GM12874 (cell line): Measurements from ENCODE around the gene HDAC10.

Experiments
- TF ChIP-seq, protein P1 (sequence below): IDR thresholded peaks from 2 replicates; pipeline ENCODE4 v1.5.1; 2011; ENCODE audit warnings: low read depth, mild to moderate bottlenecking, control low read depth, low read length, moderate library complexity; ENCODE audit not compliant: insufficient read depth

HDAC10 gene

DNA sequence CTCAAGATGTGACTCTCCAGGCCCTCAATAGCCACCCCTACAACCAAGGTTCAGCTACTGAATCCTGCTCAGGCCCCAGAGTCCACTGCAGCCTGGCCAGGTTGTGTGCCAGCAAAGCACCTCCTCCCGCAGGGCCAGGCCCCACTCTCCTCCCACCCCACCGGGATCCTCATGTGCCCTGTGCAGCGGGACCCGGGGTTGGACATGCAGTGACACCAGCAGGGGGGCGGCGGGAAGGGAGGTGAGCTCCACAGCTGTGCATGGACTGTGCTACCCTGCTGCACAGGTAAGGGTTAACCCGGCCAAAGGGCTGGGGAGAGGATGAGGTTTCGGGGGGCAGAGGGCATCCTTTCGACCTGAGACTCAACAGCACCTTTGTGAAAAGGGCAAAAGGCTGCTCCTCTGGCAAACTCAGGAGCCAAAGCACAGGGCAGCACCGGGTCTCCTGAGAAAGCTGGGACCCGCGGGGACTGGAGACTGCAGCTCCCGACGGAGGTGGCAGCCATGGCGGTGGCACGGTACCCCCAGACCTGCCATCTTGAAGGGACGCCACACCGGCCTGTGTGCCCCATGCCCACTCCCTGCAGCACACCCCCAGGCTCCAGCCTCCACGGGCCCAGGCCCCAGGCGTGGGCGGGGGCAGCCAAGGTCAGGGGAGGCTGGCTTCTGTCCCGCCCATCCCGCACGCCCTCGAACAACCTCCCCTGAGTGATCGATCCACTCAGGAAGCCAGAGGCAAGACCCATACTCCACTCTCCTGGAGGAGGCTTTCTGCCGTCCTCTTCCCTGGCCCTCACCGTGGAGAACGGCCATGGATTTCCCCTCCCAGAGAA lies 45.8 kb upstream of the HDAC10 start:
- TF ChIP-seq, protein P1, sequence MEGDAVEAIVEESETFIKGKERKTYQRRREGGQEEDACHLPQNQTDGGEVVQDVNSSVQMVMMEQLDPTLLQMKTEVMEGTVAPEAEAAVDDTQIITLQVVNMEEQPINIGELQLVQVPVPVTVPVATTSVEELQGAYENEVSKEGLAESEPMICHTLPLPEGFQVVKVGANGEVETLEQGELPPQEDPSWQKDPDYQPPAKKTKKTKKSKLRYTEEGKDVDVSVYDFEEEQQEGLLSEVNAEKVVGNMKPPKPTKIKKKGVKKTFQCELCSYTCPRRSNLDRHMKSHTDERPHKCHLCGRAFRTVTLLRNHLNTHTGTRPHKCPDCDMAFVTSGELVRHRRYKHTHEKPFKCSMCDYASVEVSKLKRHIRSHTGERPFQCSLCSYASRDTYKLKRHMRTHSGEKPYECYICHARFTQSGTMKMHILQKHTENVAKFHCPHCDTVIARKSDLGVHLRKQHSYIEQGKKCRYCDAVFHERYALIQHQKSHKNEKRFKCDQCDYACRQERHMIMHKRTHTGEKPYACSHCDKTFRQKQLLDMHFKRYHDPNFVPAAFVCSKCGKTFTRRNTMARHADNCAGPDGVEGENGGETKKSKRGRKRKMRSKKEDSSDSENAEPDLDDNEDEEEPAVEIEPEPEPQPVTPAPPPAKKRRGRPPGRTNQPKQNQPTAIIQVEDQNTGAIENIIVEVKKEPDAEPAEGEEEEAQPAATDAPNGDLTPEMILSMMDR: no peak

DNA sequence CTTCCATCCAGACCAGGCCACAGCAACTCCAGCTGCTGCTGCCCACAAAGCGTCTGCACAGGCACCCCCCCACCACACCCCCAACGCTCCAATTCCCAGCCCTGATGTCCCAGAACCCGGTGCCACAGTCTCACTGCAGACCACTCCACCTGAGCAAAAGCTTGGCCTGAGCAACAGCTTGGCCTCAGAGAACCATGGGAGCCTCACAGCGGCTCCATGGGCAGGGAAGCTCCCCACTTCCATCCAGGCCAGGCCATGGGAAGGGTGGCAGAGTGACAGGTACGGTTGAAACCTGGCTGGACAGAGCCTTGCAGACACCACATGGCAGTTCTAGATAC lies 43.2 kb upstream of the HDAC10 start:
- TF ChIP-seq, protein P1: no peak

GRCh38 chr22:50293441-50294318 lies 42.6 kb upstream of the HDAC10 start:
- TF ChIP-seq, protein P1: no peak

- TF ChIP-seq, protein P1: no peak
These were observed 41.8 kb upstream of the HDAC10 start for GRCh38 chr22:50292643-50293440.

- TF ChIP-seq, protein P1: no peak
These were observed 39.0 kb upstream of the HDAC10 start for GRCh38 chr22:50289942-50290630.

GRCh38 chr22:50289151-50289941 lies 38.3 kb upstream of the HDAC10 start:
- TF ChIP-seq, protein P1: no peak
